Muscle of arm (tissue), 12 donors: ENCODE measurements around the gene EGLN1. TPM values are rescaled to one million over a fixed set of nuclear protein-coding genes. Genes with fewer than 3 reads are reported as not detected.
"Not testable (repeated sequence)": the region's sequence is repeated elsewhere in the genome, so short reads cannot be mapped to it uniquely, and the experiment has no call there.

ENCODE experiments used
- DNase-seq: peaks from one replicate; pipeline ENCODE4 v3.0.0-alpha.2; 2013
- polyA plus RNA-seq, 12 donors: library from polyadenylated mRNA; unstranded; fragments of 120-200 nt; gene quantifications; one replicate each; pipeline ENCODE4 v1.2.1, GENCODE V29; 2013; ENCODE audit not compliant: insufficient read length in 12 of 12

The EGLN1 gene
- polyA plus RNA-seq, 12 donors = 37.0 to 76.6 (median 48.7) TPM; not detected in 1

- no peak for DNase-seq
Observed at GRCh38 chr1:231374394-231374793, 47.7 kb downstream of the EGLN1 start.

GRCh38 chr1:231372501-231372900 lies 49.6 kb downstream of the EGLN1 start:
- DNase-seq = no peak

GRCh38 chr1:231369282-231369681 lies 52.8 kb downstream of the EGLN1 start:
- DNase-seq = no peak

GRCh38 chr1:231364192-231364591 lies 57.9 kb downstream of the EGLN1 start:
- DNase-seq = no peak

GRCh38 chr1:231363624-231364023 lies 58.5 kb downstream of the EGLN1 start:
- DNase-seq = no peak

GRCh38 chr1:231362325-231362724 lies 59.8 kb downstream of the EGLN1 start:
- DNase-seq = no peak

- DNase-seq = no peak
Observed at GRCh38 chr1:231359113-231359512, 63.0 kb downstream of the EGLN1 start.

- DNase-seq = peak; percentile 54
Observed at GRCh38 chr1:231357831-231358354, 64.2 kb downstream of the EGLN1 start.

GRCh38 chr1:231357187-231357772 lies 64.8 kb downstream of the EGLN1 start:
- DNase-seq = no peak

- DNase-seq = no peak
Observed at GRCh38 chr1:231355171-231355570, 66.9 kb downstream of the EGLN1 start.

- no peak for DNase-seq
Observed at GRCh38 chr1:231354330-231355020, 67.6 kb downstream of the EGLN1 start.

GRCh38 chr1:231353086-231353485 lies 69.0 kb downstream of the EGLN1 start:
- no peak for DNase-seq

- no peak for DNase-seq
Observed at GRCh38 chr1:231351816-231352215, 70.3 kb downstream of the EGLN1 start.

- not testable (repeated sequence) for DNase-seq
Observed at GRCh38 chr1:231348856-231349255, 73.2 kb downstream of the EGLN1 start.

- DNase-seq = no peak
Observed at GRCh38 chr1:231348442-231348841, 73.6 kb downstream of the EGLN1 start.

- DNase-seq = no peak
Observed at GRCh38 chr1:231347961-231348360, 74.1 kb downstream of the EGLN1 start.

GRCh38 chr1:231340328-231341013 lies 81.6 kb downstream of the EGLN1 start:
- no peak for DNase-seq

- DNase-seq = peak; percentile 15
Observed at GRCh38 chr1:231338270-231339128, 83.6 kb downstream of the EGLN1 start, which contains the start of gene SPRTN. Gene SPRTN (plus strand): TSS chr1:231338293. CDS start chr1:231338384, 91 bp downstream.

- peak; percentile 100 for DNase-seq
Observed at GRCh38 chr1:231337472-231338269, 84.4 kb downstream of the EGLN1 start, which contains the start of gene EXOC8. Gene EXOC8 (minus strand): TSS chr1:231337852. CDS start chr1:231337745, 107 bp downstream.

- DNase-seq = no peak
Observed at GRCh38 chr1:231337043-231337471, 85.0 kb downstream of the EGLN1 start.
